ENCODE data around the gene TM9SF1. TPM values are rescaled to one million over a fixed set of nuclear protein-coding genes. Genes with fewer than 3 reads are reported as not detected.
A peak's percentile ranks its signal among the peaks of the same experiment; 100 is the strongest.

Gene TM9SF1
- total and polyA plus RNA-seq, 9 of the 15 experiments (the other 6 are each of a cell fraction or from before 2014, with no cell fraction given), result 5.3 to 20.3 (median 11.8) TPM

GRCh38 chr14:24164518-24164991 is 30.7 kb downstream of the TM9SF1 start (continued):
- no peak for TF ChIP-seq ZNF146 (CRISPR knock-in tag; IDR thresholded peaks at IDR 0.05; ENCODE audit: unreplicated experiment)

- DNase-seq (ENCODE audit: extremely low read depth in 1 of 4, low spot score in 3 of 4) (no peak), FAIRE-seq (no peak), ATAC-seq (no peak)
- H3K4me1 ChIP-seq (replicated peaks in 1 of 2; ENCODE audit: control insufficient read depth in 2 of 2, insufficient read depth in 2 of 2, low read length in 2 of 2), result peaks cover 10 to 23% of the 10 kb centered on the region in 2 experiments; a peak in 4 of 5 replicates
- BruUV-seq (replicated peaks), result no TSS peak
- H3K9me1 ChIP-seq (ENCODE audit: control insufficient read depth, insufficient read depth, low read length), result no peaks in the 10 kb centered on the region
- TF ChIP-seq TFAP4 (CRISPR knock-in tag; IDR thresholded peaks at IDR 0.05; ENCODE audit: borderline replicate concordance), result no peak
- TF ChIP-seq TAL1 (IDR thresholded peaks at IDR 0.05), result no peak
- no peak for TF ChIP-seq SNAPC5 (CRISPR knock-in tag; IDR thresholded peaks at IDR 0.05)
- TF ChIP-seq NR0B1 (IDR thresholded peaks at IDR 0.05; ENCODE audit: partially characterized antibody), result no peak
- no peak for TF ChIP-seq KLF1 (tag; IDR thresholded peaks at IDR 0.05)
- TF ChIP-seq ZNF134 (CRISPR knock-in tag; conservative IDR thresholded peaks at IDR 0.05), result no peak
- TF ChIP-seq NBN (IDR thresholded peaks at IDR 0.05; ENCODE audit: low read depth), result no peak
- no peak for TF ChIP-seq ZNF696 (CRISPR knock-in tag; conservative IDR thresholded peaks at IDR 0.05)
- TF ChIP-seq RB1 (IDR thresholded peaks at IDR 0.05; ENCODE audit: low read depth), result no peak
- no peak for TF ChIP-seq MCM2 (IDR thresholded peaks at IDR 0.05; ENCODE audit: low read depth)
- no peak for TF ChIP-seq LARP7 (IDR thresholded peaks at IDR 0.05)
- H3K9me3 ChIP-seq (replicated peaks; ENCODE audit: control insufficient read depth, insufficient read depth, low read depth, low read length), result no peaks in the 10 kb centered on the region
- H3K27ac ChIP-seq (ENCODE audit: extremely low read depth, low read depth, low read length), result no peak overlapping the region
- intact Hi-C loops (cut with micrococcal nuclease) (no loop called here), in situ Hi-C loops (cut with MboI) (no loop called here)
- no peaks in the 10 kb centered on the region for H4K20me1 ChIP-seq (replicated peaks; ENCODE audit: control insufficient read depth, insufficient read depth, low read length)
- H3K79me2 ChIP-seq (ENCODE audit: control insufficient read depth, insufficient read depth, low read length), result peaks cover 10% of the 10 kb centered on the region; the same call in 2 of the 3 replicates
- peak overlapping the region; percentile 50; the same call in 1 of the 2 replicates for H3K4me3 ChIP-seq
- no peaks in the 10 kb centered on the region for H3K27me3 ChIP-seq (ENCODE audit: control insufficient read depth in 2 of 2, insufficient read depth in 2 of 2, low read length in 2 of 2)
- ChIA-PET POLR2A (interaction anchor here (1.0 to 1.9 kb wide), 6 partner anchors 11 to 111 kb away, joined by 3 to 7 read pairs (median 6); partner anchors contain the start of genes CARMIL3, PCK2 and RNF31), CTCF (ENCODE audit: low intra/inter-chr PET ratio) (no interaction called here)
- peaks cover 67% of the 10 kb centered on the region; the same call in 2 of the 3 replicates for H3K36me3 ChIP-seq (ENCODE audit: control insufficient read depth, insufficient read depth, low read length)
- H3K9ac ChIP-seq (ENCODE audit: insufficient read depth in 1 of 2, low read depth in 2 of 2, low read length in 2 of 2), result peak overlapping the region; percentile 74 to 78; a peak in 3 of 4 replicates
- H2AFZ ChIP-seq (ENCODE audit: low read depth, low read length), result no peak overlapping the region
- peak overlapping the region; percentile 95 for H3K4me2 ChIP-seq (ENCODE audit: insufficient read depth, low read length)
- 74% methylated on average over 8 of the region's 8 CpGs for WGBS (ENCODE audit: insufficient coverage, low coverage, missing lambda C conversion rate)
Measured at GRCh38 chr14:24162093-24162492, 33.1 kb downstream of the TM9SF1 start.
